Activated T-helper 2 cell treated with anti-CD3 and anti-CD28 coated beads, Interferon-gamma antibody, Interleukin-2, Interleukin-4, amounts not matched to agents 10 μg/mL and 5 μg/mL and 100 μg/mL, durations not matched to agents 14 hours and 24 hours and 36 hours (primary cell): Measurements from ENCODE around the gene TSPAN31. TPM values are rescaled to one million over a fixed set of nuclear protein-coding genes. Genes with fewer than 3 reads are reported as not detected.

Experiments
- DNase-seq: peaks from one replicate; pipeline ENCODE4 v3.0.0; 2021; ENCODE audit warnings: low spot score
- H3K27ac Mint-ChIP-seq: one replicate; pipeline ENCODE4 v1.8.0; 2021; ENCODE audit warnings: mixed read lengths
- H3K27me3 Mint-ChIP-seq: one replicate; pipeline ENCODE4 v1.8.0; 2021; ENCODE audit warnings: low read depth, mixed read lengths
- H3K36me3 Mint-ChIP-seq: one replicate; pipeline ENCODE4 v1.8.0; 2021; ENCODE audit warnings: low read depth, mixed read lengths
- H3K4me1 Mint-ChIP-seq: one replicate; pipeline ENCODE4 v1.8.0; 2021; ENCODE audit warnings: low read depth, mixed read lengths
- H3K4me3 Mint-ChIP-seq: one replicate; pipeline ENCODE4 v1.8.0; 2021; ENCODE audit warnings: low read depth, mild to moderate bottlenecking, moderate library complexity, mixed read lengths
- H3K9me3 Mint-ChIP-seq: one replicate; pipeline ENCODE4 v1.8.0; 2021; ENCODE audit warnings: mixed read lengths
- intact Hi-C: fragments of 100-400 bp; cut with micrococcal nuclease; formaldehyde crosslinking; loops from one replicate; pipeline ENCODE4 v1.15.1; 2023
- total RNA-seq: library from RNA; stranded (reverse); gene quantifications from 2 replicates; pipeline ENCODE4 v1.2.3, GENCODE V29; 2022

TSPAN31 gene
- total RNA-seq, 1 donor from 2014 or later = 27.0 TPM

GRCh38 chr12:57741844-57742738 lies 2.7 kb upstream of the TSPAN31 start:
- intact Hi-C loops = loop anchor here (2.0 to 5.0 kb wide), 3 partner anchors 110 to 255 kb away; partner anchors contain the start of genes B4GALNT1 and MARS1
- no peaks in the 10 kb centered on the region for H3K9me3 Mint-ChIP-seq

DNA sequence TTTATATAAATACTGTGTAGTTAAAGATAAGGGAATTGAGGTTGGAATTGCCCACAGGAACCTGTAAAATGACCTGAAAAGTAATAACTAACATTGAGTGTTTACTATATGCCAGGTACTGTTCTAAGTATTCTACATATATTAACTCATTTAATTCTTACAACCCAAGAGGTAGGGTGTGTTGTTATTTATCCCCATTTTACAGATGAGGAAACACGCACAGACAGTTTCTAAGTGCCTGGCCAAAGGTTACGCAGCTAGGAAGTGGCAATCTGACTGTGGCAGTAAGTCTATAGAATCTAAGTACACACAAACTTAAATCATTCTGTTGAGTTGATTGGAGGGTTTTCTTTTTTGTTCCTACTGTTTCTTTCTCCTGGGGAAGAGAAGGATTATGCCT lies 1.1 kb upstream of the TSPAN31 start:
- Mint-ChIP-seq H3K4me3 (peak overlapping the region; percentile 89), H3K36me3 (peaks cover 38% of the 10 kb centered on the region), H3K9me3 (no peaks in the 10 kb centered on the region), H3K27me3 (no peaks in the 10 kb centered on the region), H3K27ac (peak overlapping the region; percentile 93), H3K4me1 (peaks cover 44% of the 10 kb centered on the region)
- no peak for DNase-seq
- intact Hi-C loops = loop anchor here (1.0 to 5.0 kb wide), 5 partner anchors 9 to 256 kb away; partner anchors contain the start of genes B4GALNT1, CDK4, MARS1 and OS9

More at GRCh38 chr12:57741844-57742738, 2.7 kb upstream of the TSPAN31 start:
- Mint-ChIP-seq H3K27me3 (no peaks in the 10 kb centered on the region), H3K4me1 (peaks cover 44% of the 10 kb centered on the region), H3K36me3 (peaks cover 24% of the 10 kb centered on the region), H3K4me3 (peak overlapping the region; percentile 83), H3K27ac (peak overlapping the region; percentile 78)
- peak; percentile 75 for DNase-seq

DNA sequence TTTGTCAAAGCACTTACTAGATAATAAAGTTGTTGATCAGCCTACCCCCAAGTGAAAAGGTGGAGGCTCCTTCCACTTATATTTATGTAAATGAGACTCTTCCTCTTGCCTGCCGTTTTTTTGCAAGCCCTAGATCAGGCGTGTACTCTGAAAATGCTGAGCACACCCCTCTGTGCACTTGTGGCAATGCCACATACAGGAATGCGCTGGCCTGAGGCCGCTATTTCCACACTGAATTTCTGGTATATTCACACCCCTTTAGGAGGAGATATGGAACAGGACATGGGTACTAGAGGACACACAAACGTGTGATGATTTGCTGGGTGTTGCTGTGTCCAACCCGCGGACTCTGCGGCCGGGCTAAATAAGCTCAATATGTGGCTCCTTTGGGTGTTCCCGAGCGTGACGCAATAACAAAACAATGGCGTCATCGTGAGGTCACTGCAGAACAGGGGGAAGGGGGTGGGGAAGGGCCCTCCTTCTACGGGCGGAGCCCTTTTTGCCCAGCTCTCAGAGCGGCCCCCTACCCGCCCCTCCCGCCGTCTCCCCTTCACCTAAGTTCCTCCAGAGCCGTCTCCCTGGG lies 554 bp upstream of the TSPAN31 start:
- Mint-ChIP-seq H3K36me3 (peaks cover 38% of the 10 kb centered on the region), H3K9me3 (no peaks in the 10 kb centered on the region), H3K4me1 (peaks cover 42% of the 10 kb centered on the region), H3K27me3 (no peaks in the 10 kb centered on the region), H3K27ac (peak overlapping the region; percentile 93), H3K4me3 (peak overlapping the region; percentile 89)
- intact Hi-C loops = loop anchor here (1.0 to 5.0 kb wide), 4 partner anchors 8 to 257 kb away; partner anchors contain the start of genes B4GALNT1, CDK4, MARS1 and OS9
- DNase-seq = peak; percentile 71

DNA sequence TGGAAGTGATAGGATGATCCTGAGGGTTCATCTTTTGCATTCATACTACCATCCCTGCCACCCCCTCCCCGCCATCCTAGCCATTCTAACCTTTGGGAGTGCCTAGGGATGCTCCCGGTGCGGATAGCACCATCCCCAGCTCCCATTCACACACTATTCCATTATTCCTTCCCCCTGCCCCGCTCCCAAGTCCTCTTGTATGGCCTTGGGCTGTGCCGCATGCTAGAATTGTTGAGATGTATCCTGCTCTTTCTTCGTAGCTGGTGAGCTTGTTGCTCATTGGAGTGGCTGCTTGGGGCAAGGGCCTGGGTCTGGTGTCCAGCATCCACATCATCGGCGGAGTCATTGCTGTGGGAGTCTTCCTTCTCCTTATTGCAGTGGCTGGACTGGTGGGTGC lies 644 bp downstream of the TSPAN31 start:
- Mint-ChIP-seq H3K27ac (peak overlapping the region; percentile 93), H3K36me3 (peaks cover 46% of the 10 kb centered on the region), H3K27me3 (no peaks in the 10 kb centered on the region), H3K4me1 (peaks cover 38% of the 10 kb centered on the region), H3K4me3 (peak overlapping the region; percentile 89), H3K9me3 (no peaks in the 10 kb centered on the region)
- intact Hi-C loops = loop anchor here (2.0 kb wide), 1 partner anchor 51 kb away; the partner anchor contains the start of gene OS9
- DNase-seq = no peak

DNA sequence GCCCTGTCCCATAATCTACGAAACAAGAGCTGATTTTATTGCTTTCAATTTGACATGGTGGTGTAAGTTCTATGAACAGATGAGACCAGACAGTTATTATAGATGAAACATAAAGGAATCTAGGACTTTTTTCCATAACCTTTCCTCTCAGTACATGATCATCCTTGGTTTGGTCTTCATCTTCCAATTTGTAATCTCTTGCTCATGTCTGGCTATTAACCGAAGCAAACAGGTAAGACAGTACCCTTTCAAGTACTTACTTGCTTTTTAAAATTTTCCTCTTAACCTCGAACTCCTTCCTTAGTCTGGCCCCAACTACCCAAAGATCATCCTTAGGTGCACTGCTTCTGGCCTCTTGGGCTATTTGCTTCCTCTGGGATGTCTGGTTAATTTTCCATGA lies 1.2 kb downstream of the TSPAN31 start:
- Mint-ChIP-seq H3K27ac (peak overlapping the region; percentile 93), H3K27me3 (no peaks in the 10 kb centered on the region), H3K9me3 (no peaks in the 10 kb centered on the region), H3K4me3 (peak overlapping the region; percentile 89), H3K4me1 (peaks cover 38% of the 10 kb centered on the region), H3K36me3 (peaks cover 52% of the 10 kb centered on the region)
- intact Hi-C loops = no loop called here
- no peak for DNase-seq

GRCh38 chr12:57749061-57749460 lies 4.2 kb downstream of the TSPAN31 start:
- H3K36me3 Mint-ChIP-seq = peaks cover 62% of the 10 kb centered on the region
- no peak for DNase-seq
- peaks cover 49% of the 10 kb centered on the region for H3K4me1 Mint-ChIP-seq
- no peaks in the 10 kb centered on the region for H3K9me3 Mint-ChIP-seq
- no peak overlapping the region for H3K4me3 Mint-ChIP-seq
- intact Hi-C loops = no loop called here
- no peaks in the 10 kb centered on the region for H3K27me3 Mint-ChIP-seq
- H3K27ac Mint-ChIP-seq = no peak overlapping the region

- peak overlapping the region; percentile 92 for H3K27ac Mint-ChIP-seq
- H3K9me3 Mint-ChIP-seq = no peaks in the 10 kb centered on the region
- no peaks in the 10 kb centered on the region for H3K27me3 Mint-ChIP-seq
- peaks cover 47% of the 10 kb centered on the region for H3K4me1 Mint-ChIP-seq
- peak overlapping the region; percentile 94 for H3K4me3 Mint-ChIP-seq
- peaks cover 58% of the 10 kb centered on the region for H3K36me3 Mint-ChIP-seq
- intact Hi-C loops = no loop called here
- DNase-seq = no peak
Measured at GRCh38 chr12:57750561-57751431, 6.0 kb downstream of the TSPAN31 start.

- Mint-ChIP-seq H3K27ac (peak overlapping the region; percentile 92), H3K27me3 (no peaks in the 10 kb centered on the region), H3K9me3 (no peaks in the 10 kb centered on the region), H3K4me3 (peak overlapping the region; percentile 94), H3K4me1 (peaks cover 45% of the 10 kb centered on the region), H3K36me3 (peaks cover 52% of the 10 kb centered on the region)
- no peak for DNase-seq
- intact Hi-C loops = no loop called here
Measured at GRCh38 chr12:57751432-57751787, 6.6 kb downstream of the TSPAN31 start.

DNA sequence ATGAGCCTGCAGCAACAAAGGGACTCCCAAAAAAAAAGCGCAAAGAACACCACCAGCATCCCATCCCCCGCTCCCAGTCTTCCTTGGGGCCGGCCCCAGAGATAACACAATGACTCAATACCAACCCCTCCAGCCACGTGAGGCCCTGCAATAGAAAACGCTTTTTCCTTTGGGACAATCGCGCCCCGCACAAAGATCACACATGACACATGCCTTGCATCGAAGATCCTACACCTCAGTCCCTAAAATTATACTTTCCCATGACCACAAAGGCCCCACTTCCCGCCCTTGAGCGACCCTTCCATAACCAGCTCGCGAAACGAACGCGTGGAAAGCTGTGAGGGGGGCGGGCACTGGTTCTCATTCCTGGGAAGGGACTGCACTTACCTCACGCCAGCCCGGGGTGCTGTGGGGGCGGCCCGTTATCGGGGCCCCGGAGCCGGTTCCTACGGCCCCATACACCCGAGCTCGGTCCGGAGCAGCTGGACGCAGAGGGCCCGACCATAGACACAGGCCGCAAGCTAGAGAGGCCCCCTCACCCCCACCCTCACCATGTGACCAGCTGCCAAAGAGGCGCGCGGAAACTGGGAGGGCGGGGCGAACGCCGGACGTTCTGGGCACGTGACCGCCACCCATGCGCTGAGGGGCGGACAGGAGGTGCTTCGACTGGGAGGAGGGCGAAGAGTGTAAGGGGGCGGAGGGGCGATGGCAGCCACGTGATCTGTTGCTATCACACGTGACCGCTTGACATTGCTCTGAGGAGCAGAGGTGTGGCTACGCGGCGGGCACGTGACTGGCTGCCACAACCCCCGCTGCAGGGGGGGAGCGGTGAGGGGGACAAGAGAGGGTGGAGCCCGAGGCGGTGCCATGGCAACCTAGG lies 7.2 kb downstream of the TSPAN31 start, which contains the start of gene CDK4:
TSS of gene CDK4 (minus strand) at position 523 of the 880 bp plus-strand sequence. CDS start 593 bp downstream, outside the sequence.
- H3K4me3 Mint-ChIP-seq = peak within 1 kb of the TSS; percentile 94
- intact Hi-C loops = loop anchor here (1.0 kb wide), 5 partner anchors 8 to 230 kb away; partner anchors contain the start of genes EEF1AKMT3, MBD6 and METTL1
- peaks cover 2% of the 10 kb centered on the region for H3K27me3 Mint-ChIP-seq
- peak; percentile 99 for DNase-seq
- peak within 1 kb of the TSS; percentile 92 for H3K27ac Mint-ChIP-seq
- no peaks in the 10 kb centered on the region for H3K9me3 Mint-ChIP-seq
- peaks cover 51% of the 10 kb centered on the region for H3K36me3 Mint-ChIP-seq
- peaks cover 50% of the 10 kb centered on the region for H3K4me1 Mint-ChIP-seq

- H3K4me1 Mint-ChIP-seq = peaks cover 51% of the 10 kb centered on the region
- H3K27ac Mint-ChIP-seq = peak overlapping the region; percentile 92
- peaks cover 2% of the 10 kb centered on the region for H3K27me3 Mint-ChIP-seq
- intact Hi-C loops = loop anchor here (1.0 kb wide), 5 partner anchors 8 to 230 kb away; partner anchors contain the start of genes EEF1AKMT3, MBD6 and METTL1
- DNase-seq = no peak
- peak overlapping the region; percentile 94 for H3K4me3 Mint-ChIP-seq
- H3K36me3 Mint-ChIP-seq = peaks cover 47% of the 10 kb centered on the region
- no peaks in the 10 kb centered on the region for H3K9me3 Mint-ChIP-seq
Measured at GRCh38 chr12:57752668-57753000, 7.8 kb downstream of the TSPAN31 start.

DNA sequence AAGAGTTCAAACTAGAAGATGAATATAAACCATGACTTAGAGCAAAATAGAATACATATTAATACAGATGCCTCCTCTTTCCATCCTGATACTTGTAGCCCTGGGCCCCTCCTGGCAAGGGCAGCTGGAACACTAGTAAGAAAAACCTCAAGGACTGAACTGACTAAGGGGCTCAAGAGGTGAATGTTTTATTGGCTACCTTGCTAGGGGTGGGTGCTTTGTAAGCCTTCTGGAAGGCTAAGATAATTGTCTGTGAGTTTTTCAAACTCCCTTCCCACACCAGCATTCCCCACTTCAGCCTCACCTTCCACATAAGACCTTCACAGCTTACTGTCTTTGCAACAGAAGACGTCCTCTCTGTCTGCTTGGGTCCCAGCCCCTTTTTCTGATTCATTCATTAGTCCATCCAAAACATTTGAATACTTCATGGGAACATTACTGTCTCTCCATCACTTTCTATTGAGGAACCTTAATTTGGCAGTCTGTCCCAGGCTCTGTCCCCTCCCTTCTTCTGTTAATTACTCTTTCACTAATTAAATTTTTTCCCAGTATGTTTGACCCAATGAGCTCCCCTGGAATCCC lies 9.0 kb downstream of the TSPAN31 start:
- intact Hi-C loops = no loop called here
- H3K27ac Mint-ChIP-seq = peak overlapping the region; percentile 24
- no peaks in the 10 kb centered on the region for H3K9me3 Mint-ChIP-seq
- H3K27me3 Mint-ChIP-seq = peaks cover 2% of the 10 kb centered on the region
- H3K36me3 Mint-ChIP-seq = peaks cover 42% of the 10 kb centered on the region
- H3K4me1 Mint-ChIP-seq = peaks cover 55% of the 10 kb centered on the region
- no peak for DNase-seq
- H3K4me3 Mint-ChIP-seq = peak overlapping the region; percentile 87
